Measurements from ENCODE around the gene VWA3A.
A peak's percentile ranks its signal among the peaks of the same experiment; 100 is the strongest.
"Not testable (repeated sequence)": the region's sequence is repeated elsewhere in the genome, so short reads cannot be mapped to it uniquely, and the experiment has no call there.

VWA3A gene

GRCh38 chr16:22194707-22195444 is 102.5 kb downstream of the VWA3A start:
- no peak overlapping the region for H3K4me3 ChIP-seq (ENCODE audit: low read length)
- no peak for DNase-seq (ENCODE audit: low read depth)
- TF ChIP-seq, protein P1, sequence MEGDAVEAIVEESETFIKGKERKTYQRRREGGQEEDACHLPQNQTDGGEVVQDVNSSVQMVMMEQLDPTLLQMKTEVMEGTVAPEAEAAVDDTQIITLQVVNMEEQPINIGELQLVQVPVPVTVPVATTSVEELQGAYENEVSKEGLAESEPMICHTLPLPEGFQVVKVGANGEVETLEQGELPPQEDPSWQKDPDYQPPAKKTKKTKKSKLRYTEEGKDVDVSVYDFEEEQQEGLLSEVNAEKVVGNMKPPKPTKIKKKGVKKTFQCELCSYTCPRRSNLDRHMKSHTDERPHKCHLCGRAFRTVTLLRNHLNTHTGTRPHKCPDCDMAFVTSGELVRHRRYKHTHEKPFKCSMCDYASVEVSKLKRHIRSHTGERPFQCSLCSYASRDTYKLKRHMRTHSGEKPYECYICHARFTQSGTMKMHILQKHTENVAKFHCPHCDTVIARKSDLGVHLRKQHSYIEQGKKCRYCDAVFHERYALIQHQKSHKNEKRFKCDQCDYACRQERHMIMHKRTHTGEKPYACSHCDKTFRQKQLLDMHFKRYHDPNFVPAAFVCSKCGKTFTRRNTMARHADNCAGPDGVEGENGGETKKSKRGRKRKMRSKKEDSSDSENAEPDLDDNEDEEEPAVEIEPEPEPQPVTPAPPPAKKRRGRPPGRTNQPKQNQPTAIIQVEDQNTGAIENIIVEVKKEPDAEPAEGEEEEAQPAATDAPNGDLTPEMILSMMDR (conservative IDR thresholded peaks at IDR 0.05; ENCODE audit: low read depth, low read length) = no peak

GRCh38 chr16:22195445-22195694 is 103.0 kb downstream of the VWA3A start:
- no peak for DNase-seq (ENCODE audit: low read depth)
- H3K4me3 ChIP-seq (ENCODE audit: low read length) = no peak overlapping the region
- TF ChIP-seq, protein P1 (conservative IDR thresholded peaks at IDR 0.05; ENCODE audit: low read depth, low read length) = no peak

- DNase-seq (ENCODE audit: low read depth) = no peak
- TF ChIP-seq, protein P1 (conservative IDR thresholded peaks at IDR 0.05; ENCODE audit: low read depth, low read length) = peak; percentile 84
Measured at GRCh38 chr16:22195695-22196558, 103.6 kb downstream of the VWA3A start.

DNA sequence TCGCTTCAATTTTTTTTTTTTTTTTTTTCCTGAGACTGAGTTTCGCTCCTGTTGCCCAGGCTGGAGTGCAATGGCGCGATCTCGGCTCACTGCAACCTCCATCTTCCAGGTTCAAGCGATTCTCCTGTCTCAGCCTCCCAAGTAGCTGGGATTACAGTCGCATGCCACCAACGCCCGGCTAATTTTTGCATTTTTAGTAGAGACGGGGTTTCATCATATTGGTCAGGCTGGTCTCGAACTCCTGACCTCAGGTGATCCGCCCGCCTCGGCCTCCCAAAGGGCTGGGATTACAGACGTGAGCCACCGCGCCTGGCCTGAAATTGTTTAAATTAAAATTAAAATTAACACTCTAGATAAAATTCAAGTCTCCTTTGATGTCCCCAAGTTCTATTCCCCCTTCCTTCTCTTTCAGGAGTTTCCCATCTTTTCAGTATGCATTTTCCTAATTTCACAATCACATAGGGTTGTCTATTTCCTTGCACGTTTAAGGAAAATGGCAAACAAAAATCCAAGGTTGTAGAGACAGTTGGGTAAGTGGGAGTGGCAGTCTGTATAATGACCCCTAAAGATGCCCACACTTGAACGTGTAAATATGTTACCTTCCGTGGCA is 104.3 kb downstream of the VWA3A start:
- peak overlapping the region; percentile 74 for H3K4me3 ChIP-seq (ENCODE audit: low read length)
- DNase-seq (ENCODE audit: low read depth) = not testable (repeated sequence)

More at GRCh38 chr16:22195695-22196558, 103.6 kb downstream of the VWA3A start:
- H3K4me3 ChIP-seq (ENCODE audit: low read length) = peak overlapping the region; percentile 74

DNA sequence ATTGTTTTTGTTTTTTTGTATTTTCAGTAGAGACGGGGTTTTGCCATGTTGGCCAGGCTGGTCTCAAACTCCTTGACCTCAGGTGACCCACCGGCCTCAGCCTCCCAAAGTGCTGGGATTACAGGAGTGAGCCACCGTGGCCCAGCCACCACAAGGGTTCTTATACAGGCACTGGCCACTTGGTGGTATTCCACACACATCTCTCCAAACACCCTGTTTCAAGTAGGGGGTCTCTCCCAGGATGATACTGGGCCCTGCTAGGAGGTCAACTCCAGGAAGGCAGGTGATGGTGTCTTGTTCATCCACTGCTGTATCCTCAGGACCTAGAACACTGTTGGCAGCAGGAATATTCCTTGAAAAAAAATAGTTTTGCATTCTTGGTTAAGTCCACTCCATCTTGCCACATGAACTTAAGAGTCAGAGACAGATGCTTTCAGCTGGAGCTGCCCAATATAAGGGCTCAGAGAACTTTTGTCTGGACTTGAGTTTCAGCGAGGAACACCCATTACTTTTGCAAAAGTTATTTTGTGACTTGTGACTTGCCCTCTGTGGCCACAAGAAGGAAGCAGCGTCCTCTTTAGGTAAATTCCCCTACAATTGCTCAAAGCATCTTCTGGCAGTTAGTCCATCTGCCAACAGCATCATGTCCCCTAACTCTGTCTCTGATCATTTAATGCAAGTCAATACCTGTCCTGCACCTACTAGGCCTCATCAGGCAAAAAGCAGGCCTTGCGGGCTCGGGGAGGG is 106.4 kb downstream of the VWA3A start:
- TF ChIP-seq, protein P1 (conservative IDR thresholded peaks at IDR 0.05; ENCODE audit: low read depth, low read length) = no peak
- H3K4me3 ChIP-seq (ENCODE audit: low read length) = no peak overlapping the region
- DNase-seq (ENCODE audit: low read depth) = no peak

DNA sequence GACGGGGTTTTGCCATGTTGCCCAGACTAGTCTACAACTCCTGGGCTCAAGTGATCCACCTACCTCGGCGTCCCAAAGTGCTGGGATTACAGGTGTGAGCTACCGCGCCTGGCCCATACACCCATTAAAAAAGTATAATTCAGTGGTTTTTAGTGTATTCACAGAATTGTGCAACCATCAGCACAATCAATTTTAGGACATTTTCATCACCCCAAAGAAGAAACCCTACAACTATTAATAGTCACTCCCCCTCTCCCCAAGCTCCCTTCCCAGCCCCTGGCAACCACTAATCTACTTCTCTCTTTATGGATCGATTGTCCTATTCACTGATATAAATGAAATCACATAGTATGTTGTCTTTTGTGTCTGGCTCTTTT is 109.9 kb downstream of the VWA3A start:
- TF ChIP-seq, protein P1 (conservative IDR thresholded peaks at IDR 0.05; ENCODE audit: low read depth, low read length) = no peak
- H3K4me3 ChIP-seq (ENCODE audit: low read length) = no peak overlapping the region
- no peak for DNase-seq (ENCODE audit: low read depth)

- TF ChIP-seq, protein P1 (conservative IDR thresholded peaks at IDR 0.05; ENCODE audit: low read depth, low read length) = no peak
- DNase-seq (ENCODE audit: low read depth) = no peak
- H3K4me3 ChIP-seq (ENCODE audit: low read length) = no peak overlapping the region
Measured at GRCh38 chr16:22203091-22203490, 110.8 kb downstream of the VWA3A start.

All from retinal pigment epithelial cell (primary cell).